ENCODE data around the gene POC5.
"Not testable (repeated sequence)": the region's sequence is repeated elsewhere in the genome, so short reads cannot be mapped to it uniquely, and the experiment has no call there.

The POC5 gene

DNA sequence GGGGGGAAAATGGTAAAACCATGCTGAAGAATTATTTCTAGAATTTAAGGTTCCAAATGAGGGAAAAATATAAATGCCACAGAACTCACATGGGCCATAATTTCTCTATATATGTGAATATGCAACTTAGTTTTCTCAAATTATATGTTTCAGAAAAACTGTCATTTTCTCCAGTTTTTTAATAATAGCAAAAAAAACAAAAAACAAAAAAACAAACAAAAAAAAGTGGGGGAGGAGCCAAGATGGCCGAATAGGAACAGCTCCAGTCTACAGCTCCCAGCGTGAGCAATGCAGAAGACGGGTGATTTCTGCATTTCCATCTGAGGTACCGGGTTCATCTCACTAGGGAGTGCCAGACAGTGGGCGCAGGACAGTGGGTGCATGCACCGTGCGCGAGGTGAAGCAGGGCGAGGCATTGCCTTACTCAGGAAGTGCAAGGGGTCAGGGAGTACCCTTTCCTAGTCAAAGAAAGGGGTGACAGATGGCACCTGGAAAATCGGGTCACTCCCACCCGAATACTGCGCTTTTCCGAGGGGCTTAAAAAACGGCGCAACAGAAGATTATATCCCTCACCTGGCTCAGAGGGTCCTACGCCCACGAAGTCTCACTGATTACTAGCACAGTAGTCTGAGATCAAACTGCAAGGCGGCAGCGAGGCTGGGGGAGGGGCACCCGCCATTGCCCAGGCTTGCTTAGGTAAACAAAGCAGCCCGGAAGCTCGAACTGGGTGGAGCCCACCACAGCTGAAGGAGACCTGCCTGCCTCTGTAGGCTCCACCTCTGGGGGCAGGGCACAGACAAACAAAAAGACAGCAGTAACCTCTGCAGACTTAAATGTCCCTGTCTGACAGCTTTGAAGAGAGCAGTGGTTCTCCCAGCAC is 21.5 kb downstream of the POC5 start:
- not testable (repeated sequence) for DNase-seq

GRCh38 chr5:75694781-75695180 is 22.5 kb downstream of the POC5 start:
- DNase-seq = no peak

GRCh38 chr5:75690669-75691068 is 26.6 kb downstream of the POC5 start:
- no peak for DNase-seq

- DNase-seq = no peak
Measured at GRCh38 chr5:75686480-75686879, 30.8 kb downstream of the POC5 start.

DNA sequence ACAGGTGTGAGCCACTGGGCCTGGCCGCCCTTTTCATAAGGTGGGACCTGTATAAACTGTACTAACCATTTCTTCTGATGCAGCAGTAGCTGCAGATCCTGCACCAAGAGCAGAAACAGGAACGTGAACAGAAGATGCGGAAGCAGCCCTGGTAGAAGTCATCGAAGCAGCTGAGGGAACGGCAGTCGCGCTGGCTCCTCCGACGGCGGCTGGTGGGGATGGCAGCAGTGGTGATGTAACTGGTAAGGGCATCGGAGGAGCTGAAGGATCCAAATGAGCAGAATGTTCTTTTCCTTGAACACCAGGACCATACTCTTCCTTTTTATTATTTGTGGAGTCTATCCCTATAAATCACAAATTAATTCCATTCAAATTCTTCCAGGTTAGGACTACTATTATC is 32.1 kb downstream of the POC5 start:
- no peak for DNase-seq

DNA sequence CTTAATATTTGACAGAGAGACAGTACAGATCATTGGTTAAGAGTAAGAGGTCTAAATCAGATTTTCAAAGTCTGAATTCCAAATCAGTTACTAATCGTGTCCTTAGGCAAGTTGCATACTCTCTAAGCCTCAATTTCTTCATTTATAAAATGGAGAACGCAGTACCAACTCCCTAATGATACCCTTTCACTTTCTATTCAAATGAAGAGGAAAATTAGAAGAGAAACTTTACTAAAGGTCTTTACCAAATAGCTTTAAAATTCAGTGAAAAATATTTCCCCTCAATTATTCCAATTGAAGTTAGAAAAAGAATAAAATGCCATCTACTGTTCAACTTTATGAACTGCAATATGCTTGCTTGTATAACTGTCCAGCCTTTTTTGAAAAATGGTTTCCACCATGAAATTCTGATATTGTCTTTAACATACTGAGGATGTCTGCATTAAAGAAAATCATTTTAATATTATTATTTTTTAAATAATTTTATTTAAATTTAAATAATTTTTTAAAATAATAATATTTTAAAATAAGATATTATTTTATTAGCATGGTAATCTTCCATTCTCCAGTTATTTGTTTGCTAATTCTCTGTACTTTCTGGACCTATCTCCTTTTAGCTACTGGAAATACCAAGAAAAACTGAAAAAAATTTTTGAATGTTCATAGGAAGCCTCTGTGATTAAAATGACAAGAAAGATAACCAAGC is 36.0 kb downstream of the POC5 start:
- DNase-seq = no peak

GRCh38 chr5:75678155-75678554 is 39.1 kb downstream of the POC5 start:
- no peak for DNase-seq

GRCh38 chr5:75677607-75678006 is 39.6 kb downstream of the POC5 start:
- DNase-seq = no peak

DNA sequence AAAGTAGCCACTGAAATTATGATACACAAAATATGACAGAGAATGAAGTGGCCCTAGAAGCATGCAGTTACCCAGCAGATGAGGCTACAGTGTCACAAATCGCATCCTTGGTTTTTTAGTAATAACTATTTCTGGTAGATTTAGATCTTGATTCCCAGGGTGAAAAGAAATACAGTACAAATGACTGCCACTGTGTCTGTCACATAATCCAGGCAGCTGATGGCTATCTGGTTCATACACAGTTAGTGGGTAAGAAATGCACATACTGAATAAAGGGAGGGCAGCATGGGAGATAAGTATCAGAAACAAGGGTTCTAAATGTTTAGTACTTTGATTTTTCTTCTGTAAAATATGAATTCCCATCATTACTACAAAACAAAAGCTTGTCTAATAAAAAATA is 41.5 kb downstream of the POC5 start:
- DNase-seq = no peak

GRCh38 chr5:75672616-75673015 is 44.6 kb downstream of the POC5 start:
- no peak for DNase-seq

GRCh38 chr5:75671506-75671905 is 45.7 kb downstream of the POC5 start:
- DNase-seq = no peak

- no peak for DNase-seq
Measured at GRCh38 chr5:75670577-75670976, 46.7 kb downstream of the POC5 start.

- DNase-seq = peak; percentile 60
Measured at GRCh38 chr5:75668977-75669689, 48.1 kb downstream of the POC5 start.

GRCh38 chr5:75668445-75668844 is 48.8 kb downstream of the POC5 start:
- DNase-seq = no peak

- no peak for DNase-seq
Measured at GRCh38 chr5:75667586-75667985, 49.7 kb downstream of the POC5 start.

DNA sequence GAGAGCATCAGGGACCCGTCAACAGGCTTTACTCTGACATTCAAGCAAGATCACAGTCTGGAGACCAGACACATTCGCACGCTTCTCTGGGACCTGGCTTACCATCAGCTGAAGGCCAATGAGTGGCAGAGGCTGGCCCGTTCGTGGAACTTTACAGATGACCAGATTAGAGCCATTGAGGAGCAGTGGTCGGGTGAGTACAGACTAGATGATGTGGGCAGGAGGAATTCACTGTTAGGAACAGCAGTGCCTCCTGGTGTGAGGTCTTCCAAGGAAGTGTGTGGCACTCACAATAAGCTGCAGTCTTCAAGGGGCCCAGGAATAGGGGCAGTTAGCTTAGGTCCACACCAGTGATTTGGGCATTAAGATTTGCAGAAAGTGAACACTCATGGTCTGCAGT is 50.4 kb downstream of the POC5 start:
- no peak for DNase-seq

DNA sequence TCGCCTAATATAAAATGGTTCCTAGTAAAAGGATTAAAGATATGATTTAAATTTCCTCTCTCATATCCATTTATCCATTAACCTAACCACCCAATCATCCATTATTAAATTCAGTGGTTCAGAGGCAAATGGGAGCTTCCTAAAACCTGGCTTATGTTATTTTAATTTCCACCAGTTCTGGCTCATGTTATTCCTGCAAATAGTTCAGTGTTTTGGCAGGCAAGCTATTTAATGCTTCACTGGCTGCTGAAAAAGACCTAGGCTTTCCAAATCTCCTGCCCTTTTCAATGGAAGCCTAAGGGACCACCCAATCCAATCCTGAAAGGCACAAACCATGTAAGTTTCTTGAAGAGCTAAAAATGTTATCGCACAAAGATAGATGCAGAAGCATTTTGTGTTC is 52.3 kb downstream of the POC5 start:
- no peak for DNase-seq

GRCh38 chr5:75663579-75664284 is 53.5 kb downstream of the POC5 start:
- no peak for DNase-seq

DNA sequence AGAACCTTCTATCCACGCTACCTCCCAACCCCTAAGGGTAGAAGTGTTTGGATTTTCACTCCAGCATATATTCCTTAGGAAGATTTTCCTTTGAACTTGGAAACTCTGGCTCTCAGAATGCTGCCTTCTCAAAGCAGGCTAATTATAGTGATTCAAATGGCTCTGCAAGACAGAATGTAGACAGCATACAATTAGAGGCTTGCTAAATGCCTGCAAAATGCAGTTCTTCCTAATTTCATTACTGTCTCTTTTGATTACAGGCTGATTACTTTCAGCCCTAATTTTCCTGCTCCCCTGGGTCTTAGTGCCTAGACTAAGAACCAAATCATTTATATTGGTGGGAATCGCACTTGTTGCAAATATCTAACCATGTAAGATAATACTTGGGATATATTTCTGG is 55.2 kb downstream of the POC5 start:
- DNase-seq = no peak

DNA sequence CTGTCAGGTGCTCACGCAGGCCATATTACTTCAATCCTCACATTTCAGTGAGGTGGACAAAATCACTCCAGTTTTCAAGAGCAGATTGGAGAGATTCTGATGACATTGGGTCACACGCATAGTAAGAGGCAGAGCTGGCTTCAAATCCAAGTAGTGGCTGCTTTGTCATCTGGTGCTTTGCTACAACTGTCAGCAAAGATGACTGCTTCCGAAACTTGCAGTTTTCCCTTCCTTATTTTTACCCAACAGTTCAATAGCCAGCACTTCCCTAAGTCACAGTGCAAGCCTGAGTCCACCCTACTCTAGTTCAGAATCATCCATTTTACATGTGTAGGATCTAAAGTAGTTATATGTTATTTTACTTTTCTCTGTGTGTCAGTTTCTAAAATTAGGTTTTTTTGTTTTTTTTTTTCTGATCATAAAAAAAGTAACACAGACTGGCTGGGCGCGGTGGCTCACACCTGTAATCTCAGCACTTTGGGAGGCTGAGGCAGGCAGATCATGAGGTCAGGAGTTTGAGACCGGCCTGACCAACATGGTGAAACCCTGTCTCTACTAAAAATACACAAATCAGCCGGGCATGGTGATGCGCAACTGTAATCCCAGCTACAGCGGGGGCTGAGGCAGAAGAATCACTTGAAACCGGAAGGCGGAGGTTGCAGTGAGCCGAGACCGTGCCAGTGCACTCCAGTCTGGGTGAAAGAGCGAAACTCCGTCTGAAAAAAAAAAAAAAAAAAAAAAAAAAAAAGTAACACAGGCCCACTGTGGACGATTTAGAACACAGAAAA is 56.4 kb downstream of the POC5 start:
- no peak for DNase-seq

- no peak for DNase-seq
Measured at GRCh38 chr5:75659791-75660450, 57.3 kb downstream of the POC5 start.

Measured in femur (tissue), 1 donor.